Left renal pelvis (tissue), 4 donors: ENCODE results near the gene CEP135. TPM values are rescaled to one million over a fixed set of nuclear protein-coding genes. Genes with fewer than 3 reads are reported as not detected.
"Not testable (repeated sequence)": the region's sequence is repeated elsewhere in the genome, so short reads cannot be mapped to it uniquely, and the experiment has no call there.

Source experiments
- DNase-seq, 4 donors: peaks; one replicate each; pipeline ENCODE4 v3.0.0-alpha.2; 2013; ENCODE audit warnings: low read depth in 4 of 4, low spot score in 3 of 4
- polyA plus RNA-seq, 4 donors: library from polyadenylated mRNA; unstranded; fragments of 120-200 nt; gene quantifications; one replicate each; pipeline ENCODE4 v1.2.1, GENCODE V29; 2013; ENCODE audit not compliant: insufficient read length in 4 of 4

The CEP135 gene
- 10 to 100 TPM; 13.0 to 21.1 (median 14.3) TPM for polyA plus RNA-seq

- DNase-seq: peak; percentile 84 to 91 (median 86)
Measured at GRCh38 chr4:55948726-55949481, at the start of gene CEP135. CEP135 (plus strand) TSS chr4:55948945; CDS start chr4:55952131, 3,186 bp downstream.

GRCh38 chr4:55902677-55903076 is 46.1 kb upstream of the CEP135 start:
- DNase-seq: no peak

- DNase-seq: no peak
Measured at GRCh38 chr4:55903577-55903976, 45.2 kb upstream of the CEP135 start.

GRCh38 chr4:55904576-55904975 is 44.2 kb upstream of the CEP135 start:
- DNase-seq: no peak

- DNase-seq: no peak
Measured at GRCh38 chr4:55906323-55906722, 42.4 kb upstream of the CEP135 start.

GRCh38 chr4:55906989-55907388 is 41.8 kb upstream of the CEP135 start:
- no peak for DNase-seq

- DNase-seq: no peak
Measured at GRCh38 chr4:55907469-55907868, 41.3 kb upstream of the CEP135 start.

- DNase-seq: no peak
Measured at GRCh38 chr4:55910140-55910539, 38.6 kb upstream of the CEP135 start.

- DNase-seq: no peak
Measured at GRCh38 chr4:55912249-55912648, 36.5 kb upstream of the CEP135 start.

- DNase-seq: no peak
Measured at GRCh38 chr4:55920571-55920970, 28.2 kb upstream of the CEP135 start.

- DNase-seq: no peak
Measured at GRCh38 chr4:55921093-55921492, 27.7 kb upstream of the CEP135 start.

GRCh38 chr4:55925241-55925640 is 23.5 kb upstream of the CEP135 start:
- DNase-seq: no peak

GRCh38 chr4:55926610-55927009 is 22.1 kb upstream of the CEP135 start:
- DNase-seq: no peak

GRCh38 chr4:55927803-55928437 is 20.8 kb upstream of the CEP135 start:
- DNase-seq: no peak

GRCh38 chr4:55928846-55929245 is 19.9 kb upstream of the CEP135 start:
- DNase-seq: no peak

- no peak for DNase-seq
Measured at GRCh38 chr4:55931043-55931442, 17.7 kb upstream of the CEP135 start.

- DNase-seq: no peak
Measured at GRCh38 chr4:55931833-55932232, 16.9 kb upstream of the CEP135 start.

- DNase-seq: no peak
Measured at GRCh38 chr4:55932511-55932910, 16.2 kb upstream of the CEP135 start.

- DNase-seq: no peak
Measured at GRCh38 chr4:55933611-55934010, 15.1 kb upstream of the CEP135 start.

- DNase-seq: not testable (repeated sequence)
Measured at GRCh38 chr4:55935907-55936306, 12.8 kb upstream of the CEP135 start.

GRCh38 chr4:55938481-55938880 is 10.3 kb upstream of the CEP135 start:
- DNase-seq: no peak

GRCh38 chr4:55939421-55939820 is 9.3 kb upstream of the CEP135 start:
- no peak for DNase-seq
